ENCODE measurements around the gene EIF4E2.
A peak's percentile ranks its signal among the peaks of the same experiment; 100 is the strongest.

Gene EIF4E2

DNA sequence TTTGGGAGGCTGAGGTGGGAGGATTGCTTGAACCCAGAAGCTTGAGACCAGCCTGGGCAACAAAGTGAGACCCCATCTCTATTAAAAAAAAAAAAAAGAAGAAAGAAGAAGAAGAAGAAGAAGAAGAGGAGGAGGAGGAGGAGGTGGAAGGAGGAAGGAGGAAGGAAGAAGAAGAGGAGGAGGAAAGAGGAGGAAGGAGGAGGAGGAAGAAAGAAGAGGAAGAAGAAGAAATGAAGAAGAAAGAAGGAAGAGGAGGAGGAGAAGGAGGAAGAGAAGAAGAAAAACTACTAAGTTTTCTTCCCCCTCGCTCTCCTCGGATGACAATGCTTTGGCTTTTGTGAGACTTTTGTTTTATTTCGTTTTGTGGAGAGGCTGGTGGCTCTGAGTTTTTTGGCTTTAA lies 52.8 kb downstream of the EIF4E2 start:
- Histone ChIP-seq H3K14ac (ENCODE audit: low read length) (no peak overlapping the region), H2AFZ (ENCODE audit: low read length) (no peak overlapping the region), H3K9ac (ENCODE audit: low read depth, low read length, poor library complexity) (no peak overlapping the region), H3K4me3 (ENCODE audit: low read length in 2 of 2) (no peak overlapping the region), H3K4me1 (ENCODE audit: control insufficient read depth in 2 of 2, insufficient read depth in 1 of 2, low read depth in 1 of 2, low read length in 2 of 2) (no peaks in the 10 kb centered on the region), H2BK12ac (ENCODE audit: low read length) (no peak overlapping the region), H2BK5ac (ENCODE audit: low read length) (no peak overlapping the region), H4K8ac (ENCODE audit: low read depth, low read length) (no peak overlapping the region), H3K4me2 (ENCODE audit: insufficient read depth, low read length, poor library complexity, severe bottlenecking) (no peak overlapping the region), H3K27ac (replicated peaks; ENCODE audit: low read length) (no peak overlapping the region), H2AK5ac (ENCODE audit: low read depth, low read length) (no peak overlapping the region), H2BK120ac (ENCODE audit: low read depth, low read length) (no peak overlapping the region), H2BK15ac (ENCODE audit: low read length) (no peak overlapping the region), H3K18ac (ENCODE audit: low read length) (no peak overlapping the region), H3K27me3 (ENCODE audit: control insufficient read depth in 3 of 3, insufficient read depth in 3 of 3, low read depth in 1 of 3, low read length in 3 of 3) (peaks cover 0 to 8% (median 0%) of the 10 kb centered on the region in 3 experiments), H3K36me3 (replicated peaks in 1 of 2; ENCODE audit: control insufficient read depth in 2 of 2, insufficient read depth in 2 of 2, low read length in 2 of 2) (no peaks in the 10 kb centered on the region), H4K91ac (ENCODE audit: low read depth, low read length, poor library complexity) (no peak overlapping the region), H3K4ac (ENCODE audit: low read length) (no peak overlapping the region), H3K9me3 (replicated peaks in 1 of 2; ENCODE audit: control insufficient read depth in 2 of 2, insufficient read depth in 1 of 2, low read depth in 1 of 2, low read length in 2 of 2) (no peaks in the 10 kb centered on the region), H3K23ac (ENCODE audit: low read depth, low read length, poor library complexity) (no peak overlapping the region), H3K79me1 (ENCODE audit: low read depth, low read length) (no peaks in the 10 kb centered on the region)
- no CpG with 5 or more reads among the region's 3 CpGs for WGBS, 2 donors (ENCODE audit: extremely low coverage in 2 of 2, insufficient read length in 2 of 2, insufficient replicate concordance in 1 of 2)
- DNase-seq (ENCODE audit: low spot score), result no peak

DNA sequence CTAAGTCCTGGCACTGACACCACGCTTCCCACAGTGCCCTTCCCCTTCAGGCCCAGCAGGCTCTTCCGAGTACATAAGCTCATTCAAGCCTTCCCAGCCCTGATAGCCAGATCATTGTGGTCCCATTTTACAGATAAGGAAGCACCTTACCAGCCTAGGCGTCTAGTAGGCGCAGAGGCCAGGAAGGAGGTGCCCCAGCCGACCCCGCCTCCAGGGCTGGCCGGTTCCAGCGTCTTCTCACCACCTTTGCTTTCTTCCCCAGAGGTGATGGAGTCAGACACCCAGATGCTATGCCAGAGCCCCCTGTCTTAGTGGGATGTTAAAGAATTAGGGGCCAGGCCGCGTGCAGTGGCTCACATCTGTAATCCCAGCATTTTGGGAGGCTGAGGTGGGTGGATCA lies 54.0 kb downstream of the EIF4E2 start:
- peak overlapping the region; percentile 20 for H3K23ac ChIP-seq (ENCODE audit: low read depth, low read length, poor library complexity)
- H3K4me3 ChIP-seq (ENCODE audit: low read length in 2 of 2), result no peak overlapping the region
- H3K36me3 ChIP-seq (replicated peaks in 1 of 2; ENCODE audit: control insufficient read depth in 2 of 2, insufficient read depth in 2 of 2, low read length in 2 of 2), result no peaks in the 10 kb centered on the region
- H2BK15ac ChIP-seq (ENCODE audit: low read length), result no peak overlapping the region
- H4K91ac ChIP-seq (ENCODE audit: low read depth, low read length, poor library complexity), result no peak overlapping the region
- no CpG with 5 or more reads among the region's 10 CpGs for WGBS, 2 donors (ENCODE audit: extremely low coverage in 2 of 2, insufficient read length in 2 of 2, insufficient replicate concordance in 1 of 2)
- no peak for DNase-seq (ENCODE audit: low spot score)
- H2BK12ac ChIP-seq (ENCODE audit: low read length), result no peak overlapping the region
- H2BK5ac ChIP-seq (ENCODE audit: low read length), result no peak overlapping the region
- no peak overlapping the region for H4K8ac ChIP-seq (ENCODE audit: low read depth, low read length)
- no peaks in the 10 kb centered on the region for H3K9me3 ChIP-seq (replicated peaks in 1 of 2; ENCODE audit: control insufficient read depth in 2 of 2, insufficient read depth in 1 of 2, low read depth in 1 of 2, low read length in 2 of 2)
- H3K14ac ChIP-seq (ENCODE audit: low read length), result no peak overlapping the region
- H3K4me1 ChIP-seq (ENCODE audit: control insufficient read depth in 2 of 2, insufficient read depth in 1 of 2, low read depth in 1 of 2, low read length in 2 of 2), result no peaks in the 10 kb centered on the region
- no peak overlapping the region for H3K9ac ChIP-seq (ENCODE audit: low read depth, low read length, poor library complexity)
- no peak overlapping the region for H3K4ac ChIP-seq (ENCODE audit: low read length)
- no peak overlapping the region for H3K4me2 ChIP-seq (ENCODE audit: insufficient read depth, low read length, poor library complexity, severe bottlenecking)
- H3K27ac ChIP-seq (replicated peaks; ENCODE audit: low read length), result no peak overlapping the region
- no peaks in the 10 kb centered on the region for H3K79me1 ChIP-seq (ENCODE audit: low read depth, low read length)
- H2BK120ac ChIP-seq (ENCODE audit: low read depth, low read length), result no peak overlapping the region
- H3K18ac ChIP-seq (ENCODE audit: low read length), result no peak overlapping the region
- peaks cover 0 to 8% (median 0%) of the 10 kb centered on the region in 3 experiments for H3K27me3 ChIP-seq (ENCODE audit: control insufficient read depth in 3 of 3, insufficient read depth in 3 of 3, low read depth in 1 of 3, low read length in 3 of 3)
- H2AFZ ChIP-seq (ENCODE audit: low read length), result no peak overlapping the region
- H2AK5ac ChIP-seq (ENCODE audit: low read depth, low read length), result no peak overlapping the region

DNA sequence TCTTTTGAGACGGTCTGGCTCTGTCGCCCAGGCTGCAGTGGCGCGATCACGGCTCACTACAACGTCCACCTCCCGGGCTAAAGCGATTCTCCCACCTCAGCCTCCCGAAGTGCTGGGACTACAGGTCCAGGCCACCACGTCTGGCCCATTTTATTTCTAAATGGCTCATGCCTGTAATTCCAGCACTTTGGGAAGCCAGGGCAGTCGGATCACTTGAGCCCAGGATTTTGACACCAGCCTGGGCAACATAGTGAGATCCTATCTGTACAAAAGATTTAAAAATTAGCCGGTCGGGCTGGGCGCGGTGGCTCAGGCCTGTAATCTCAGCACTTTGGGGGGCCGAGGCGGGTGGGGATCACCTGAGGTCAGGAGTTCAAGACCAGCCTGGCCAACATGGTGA lies 56.5 kb downstream of the EIF4E2 start:
- H3K27me3 ChIP-seq (ENCODE audit: control insufficient read depth in 3 of 3, insufficient read depth in 3 of 3, low read depth in 1 of 3, low read length in 3 of 3), result peaks cover 0 to 6% (median 0%) of the 10 kb centered on the region in 3 experiments
- no peak for DNase-seq (ENCODE audit: low spot score)
- H3K4ac ChIP-seq (ENCODE audit: low read length), result no peak overlapping the region
- no peak overlapping the region for H3K4me3 ChIP-seq (ENCODE audit: low read length in 2 of 2)
- no peak overlapping the region for H3K27ac ChIP-seq (replicated peaks; ENCODE audit: low read length)
- no peaks in the 10 kb centered on the region for H3K9me3 ChIP-seq (replicated peaks in 1 of 2; ENCODE audit: control insufficient read depth in 2 of 2, insufficient read depth in 1 of 2, low read depth in 1 of 2, low read length in 2 of 2)
- no peak overlapping the region for H2AK5ac ChIP-seq (ENCODE audit: low read depth, low read length)
- no peak overlapping the region for H2BK15ac ChIP-seq (ENCODE audit: low read length)
- H3K14ac ChIP-seq (ENCODE audit: low read length), result no peak overlapping the region
- H3K9ac ChIP-seq (ENCODE audit: low read depth, low read length, poor library complexity), result no peak overlapping the region
- H3K36me3 ChIP-seq (replicated peaks in 1 of 2; ENCODE audit: control insufficient read depth in 2 of 2, insufficient read depth in 2 of 2, low read length in 2 of 2), result no peaks in the 10 kb centered on the region
- H3K79me1 ChIP-seq (ENCODE audit: low read depth, low read length), result no peaks in the 10 kb centered on the region
- no peak overlapping the region for H4K8ac ChIP-seq (ENCODE audit: low read depth, low read length)
- no peak overlapping the region for H2BK120ac ChIP-seq (ENCODE audit: low read depth, low read length)
- H2BK12ac ChIP-seq (ENCODE audit: low read length), result no peak overlapping the region
- H3K4me2 ChIP-seq (ENCODE audit: insufficient read depth, low read length, poor library complexity, severe bottlenecking), result no peak overlapping the region
- no peak overlapping the region for H2AFZ ChIP-seq (ENCODE audit: low read length)
- no peak overlapping the region for H4K91ac ChIP-seq (ENCODE audit: low read depth, low read length, poor library complexity)
- no peak overlapping the region for H3K23ac ChIP-seq (ENCODE audit: low read depth, low read length, poor library complexity)
- H2BK5ac ChIP-seq (ENCODE audit: low read length), result no peak overlapping the region
- no CpG with 5 or more reads among the region's 17 CpGs for WGBS, 2 donors (ENCODE audit: extremely low coverage in 2 of 2, insufficient read length in 2 of 2, insufficient replicate concordance in 1 of 2)
- H3K18ac ChIP-seq (ENCODE audit: low read length), result no peak overlapping the region
- no peaks in the 10 kb centered on the region for H3K4me1 ChIP-seq (ENCODE audit: control insufficient read depth in 2 of 2, insufficient read depth in 1 of 2, low read depth in 1 of 2, low read length in 2 of 2)

DNA sequence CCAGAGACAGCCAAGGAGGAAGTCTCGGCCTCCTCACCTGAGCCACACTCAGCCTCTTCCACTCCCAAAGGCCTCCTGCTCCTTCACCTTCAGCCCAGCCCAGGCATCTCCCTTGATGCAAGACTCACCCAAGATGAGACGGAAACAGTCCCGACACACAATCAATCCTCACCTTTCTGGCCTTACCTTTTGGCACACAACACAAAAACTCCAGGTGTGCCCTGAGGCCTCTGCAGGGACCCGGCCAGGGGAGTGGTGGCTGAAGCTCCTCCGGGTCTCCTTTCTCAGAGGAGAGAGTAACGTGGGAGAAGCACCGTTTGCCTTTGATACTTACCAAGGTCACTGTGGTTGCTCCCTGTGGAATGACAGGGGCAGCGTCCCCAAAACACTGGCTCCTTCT lies 59.1 kb downstream of the EIF4E2 start:
- Histone ChIP-seq H3K36me3 (replicated peaks in 1 of 2; ENCODE audit: control insufficient read depth in 2 of 2, insufficient read depth in 2 of 2, low read length in 2 of 2) (no peaks in the 10 kb centered on the region), H3K9ac (ENCODE audit: low read depth, low read length, poor library complexity) (no peak overlapping the region), H4K8ac (ENCODE audit: low read depth, low read length) (no peak overlapping the region), H3K14ac (ENCODE audit: low read length) (no peak overlapping the region), H3K9me3 (replicated peaks in 1 of 2; ENCODE audit: control insufficient read depth in 2 of 2, insufficient read depth in 1 of 2, low read depth in 1 of 2, low read length in 2 of 2) (no peaks in the 10 kb centered on the region), H3K79me1 (ENCODE audit: low read depth, low read length) (no peaks in the 10 kb centered on the region), H3K4me3 (ENCODE audit: low read length in 2 of 2) (no peak overlapping the region), H3K27ac (replicated peaks; ENCODE audit: low read length) (no peak overlapping the region), H3K4me1 (ENCODE audit: control insufficient read depth in 2 of 2, insufficient read depth in 1 of 2, low read depth in 1 of 2, low read length in 2 of 2) (no peaks in the 10 kb centered on the region), H2BK15ac (ENCODE audit: low read length) (no peak overlapping the region), H2BK120ac (ENCODE audit: low read depth, low read length) (no peak overlapping the region), H4K91ac (ENCODE audit: low read depth, low read length, poor library complexity) (no peak overlapping the region), H2AFZ (ENCODE audit: low read length) (no peak overlapping the region), H3K27me3 (ENCODE audit: control insufficient read depth in 3 of 3, insufficient read depth in 3 of 3, low read depth in 1 of 3, low read length in 3 of 3) (no peaks in the 10 kb centered on the region), H3K4me2 (ENCODE audit: insufficient read depth, low read length, poor library complexity, severe bottlenecking) (no peak overlapping the region), H2BK12ac (ENCODE audit: low read length) (no peak overlapping the region), H2BK5ac (ENCODE audit: low read length) (no peak overlapping the region), H3K23ac (ENCODE audit: low read depth, low read length, poor library complexity) (no peak overlapping the region), H3K4ac (ENCODE audit: low read length) (no peak overlapping the region), H2AK5ac (ENCODE audit: low read depth, low read length) (no peak overlapping the region), H3K18ac (ENCODE audit: low read length) (peak overlapping the region; percentile 67)
- no peak for DNase-seq (ENCODE audit: low spot score)
- no CpG with 5 or more reads among the region's 8 CpGs for WGBS, 2 donors (ENCODE audit: extremely low coverage in 2 of 2, insufficient read length in 2 of 2, insufficient replicate concordance in 1 of 2)
